ENCODE data around the gene OR10G3. TPM values are rescaled to one million over a fixed set of nuclear protein-coding genes. Genes with fewer than 3 reads are reported as not detected.

OR10G3 gene
- total and polyA plus RNA-seq, 2 of the 4 experiments (the other 2 are of a cell fraction) = not detected

DNA sequence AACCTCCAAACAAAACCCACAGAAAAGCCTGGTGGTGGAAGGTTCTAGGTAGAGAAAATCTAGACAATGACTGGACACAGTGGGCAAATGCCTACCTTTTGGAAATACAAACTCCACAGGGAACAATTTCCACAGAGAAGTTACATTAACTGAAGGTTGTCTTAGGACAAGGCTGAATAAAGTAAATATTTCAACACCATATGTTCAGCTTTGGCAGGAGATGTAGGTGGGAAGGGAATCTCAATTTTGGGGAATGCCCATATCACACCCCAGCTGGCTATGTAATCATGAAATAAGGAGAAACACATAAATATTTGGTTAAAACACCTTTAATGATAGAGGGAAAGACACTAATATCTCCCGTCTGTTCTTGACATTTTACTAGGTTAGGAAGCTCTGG, 59.1 kb downstream of the OR10G3 start:
- Histone ChIP-seq H4K91ac (ENCODE audit: insufficient read depth, low read depth, low read length) (no peak overlapping the region), H3K18ac (ENCODE audit: low read depth, low read length) (no peak overlapping the region), H3K4me2 (ENCODE audit: low read depth, low read length) (no peak overlapping the region), H3K9me3 (ENCODE audit: control insufficient read depth, insufficient read depth, low read length) (no peaks in the 10 kb centered on the region), H3K14ac (replicated peaks; ENCODE audit: low read depth, low read length) (no peak overlapping the region), H3K27ac (ENCODE audit: insufficient read depth, low read length) (no peak overlapping the region), H3K56ac (ENCODE audit: extremely low read depth, insufficient read depth, low read length) (no peak overlapping the region), H4K5ac (ENCODE audit: low read depth, low read length) (no peak overlapping the region), H3K27me3 (ENCODE audit: control insufficient read depth, insufficient read depth, low read length) (no peaks in the 10 kb centered on the region), H3K9ac (ENCODE audit: low read depth, low read length) (no peak overlapping the region), H3K4me3 (ENCODE audit: insufficient read depth, low read depth, low read length) (no peak overlapping the region), H2AK5ac (ENCODE audit: low read depth, low read length) (no peak overlapping the region), H2BK120ac (ENCODE audit: low read depth, low read length) (no peak overlapping the region), H2BK15ac (ENCODE audit: low read depth, low read length) (no peak overlapping the region), H4K8ac (ENCODE audit: low read depth in 2 of 2, low read length in 2 of 2) (no peak overlapping the region), H3K79me1 (ENCODE audit: low read depth in 1 of 2, low read length in 2 of 2) (peaks cover 0 to 19% of the 10 kb centered on the region in 2 experiments; a peak in 2 of 4 replicates), H3K9me1 (ENCODE audit: insufficient read depth, low read length) (peaks cover 4% of the 10 kb centered on the region), H2BK5ac (ENCODE audit: low read depth, low read length, poor library complexity, severe bottlenecking) (no peak overlapping the region), H2BK20ac (ENCODE audit: low read depth, low read length) (no peak overlapping the region), H4K20me1 (ENCODE audit: insufficient read depth, low read length) (no peaks in the 10 kb centered on the region; the same call in 1 of the 2 replicates), H3K4me1 (ENCODE audit: control insufficient read depth, insufficient read depth, low read length) (peaks cover 4% of the 10 kb centered on the region), H3K23ac (ENCODE audit: low read depth, low read length) (no peak overlapping the region), H3K36me3 (ENCODE audit: control insufficient read depth, insufficient read depth, low read length) (peaks cover 15% of the 10 kb centered on the region; the same call in 1 of the 2 replicates), H2AK9ac (replicated peaks; ENCODE audit: low read depth, low read length, poor library complexity) (no peak overlapping the region), H2AFZ (replicated peaks; ENCODE audit: low read length, poor library complexity) (no peak overlapping the region), H3K4ac (ENCODE audit: low read depth, low read length) (no peak overlapping the region)
- dilution Hi-C loops (cut with HindIII; ENCODE audit: low sequenced_read_pairs, unreplicated experiment) (no loop called here), intact Hi-C loops (cut with micrococcal nuclease) (no loop called here), in situ Hi-C loops (cut with MboI; ENCODE audit: low sequenced_read_pairs) (no loop called here)
- ChIA-PET CTCF (interaction anchor here (0.6 kb wide), 1 partner anchor 87 kb away, joined by 3 read pairs; no protein-coding TSS in a partner anchor), POLR2A (ENCODE audit: unreplicated experiment) (no interaction called here)
- no peak for TF ChIP-seq MAZ (IDR thresholded peaks at IDR 0.05; ENCODE audit: borderline replicate concordance, low read depth, low read length)
- TF ChIP-seq, protein P1, sequence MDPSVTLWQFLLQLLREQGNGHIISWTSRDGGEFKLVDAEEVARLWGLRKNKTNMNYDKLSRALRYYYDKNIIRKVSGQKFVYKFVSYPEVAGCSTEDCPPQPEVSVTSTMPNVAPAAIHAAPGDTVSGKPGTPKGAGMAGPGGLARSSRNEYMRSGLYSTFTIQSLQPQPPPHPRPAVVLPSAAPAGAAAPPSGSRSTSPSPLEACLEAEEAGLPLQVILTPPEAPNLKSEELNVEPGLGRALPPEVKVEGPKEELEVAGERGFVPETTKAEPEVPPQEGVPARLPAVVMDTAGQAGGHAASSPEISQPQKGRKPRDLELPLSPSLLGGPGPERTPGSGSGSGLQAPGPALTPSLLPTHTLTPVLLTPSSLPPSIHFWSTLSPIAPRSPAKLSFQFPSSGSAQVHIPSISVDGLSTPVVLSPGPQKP (IDR thresholded peaks at IDR 0.05; ENCODE audit: borderline replicate concordance, low read depth, low read length) = no peak
- no peak for TF ChIP-seq FOS (IDR thresholded peaks at IDR 0.05; ENCODE audit: low read depth, low read length)
- TF ChIP-seq SMC3 (IDR thresholded peaks at IDR 0.05; ENCODE audit: low read depth, low read length) = no peak
- TF ChIP-seq, protein P2, sequence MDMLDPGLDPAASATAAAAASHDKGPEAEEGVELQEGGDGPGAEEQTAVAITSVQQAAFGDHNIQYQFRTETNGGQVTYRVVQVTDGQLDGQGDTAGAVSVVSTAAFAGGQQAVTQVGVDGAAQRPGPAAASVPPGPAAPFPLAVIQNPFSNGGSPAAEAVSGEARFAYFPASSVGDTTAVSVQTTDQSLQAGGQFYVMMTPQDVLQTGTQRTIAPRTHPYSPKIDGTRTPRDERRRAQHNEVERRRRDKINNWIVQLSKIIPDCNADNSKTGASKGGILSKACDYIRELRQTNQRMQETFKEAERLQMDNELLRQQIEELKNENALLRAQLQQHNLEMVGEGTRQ (IDR thresholded peaks at IDR 0.05; ENCODE audit: low read depth, low read length) = no peak
- no peak for TF ChIP-seq BHLHE40 (IDR thresholded peaks at IDR 0.05; ENCODE audit: low read depth, low read length)
- TF ChIP-seq RFX5 (IDR thresholded peaks at IDR 0.05; ENCODE audit: low read depth, low read length) = no peak
- TF ChIP-seq RAD21 (IDR thresholded peaks at IDR 0.05; ENCODE audit: low read length) = no peak
- no peak for TF ChIP-seq POLR2A (IDR thresholded peaks at IDR 0.05; ENCODE audit: low read depth, low read length)
- TF ChIP-seq NFE2L2 (IDR thresholded peaks at IDR 0.05; ENCODE audit: low read depth, low read length) = no peak
- no peak for TF ChIP-seq MAFK (IDR thresholded peaks at IDR 0.05; ENCODE audit: low read depth, low read length)
- no peak for TF ChIP-seq CEBPB (IDR thresholded peaks at IDR 0.05; ENCODE audit: low read depth, low read length)
- TF ChIP-seq CHD1 (IDR thresholded peaks at IDR 0.05; ENCODE audit: low read depth, low read length) = no peak
- no peak for TF ChIP-seq MXI1 (IDR thresholded peaks at IDR 0.05; ENCODE audit: borderline replicate concordance, low read depth, low read length)
- no peak for TF ChIP-seq RCOR1 (IDR thresholded peaks at IDR 0.05; ENCODE audit: insufficient replicate concordance, low read length)
- TF ChIP-seq, protein P3, sequence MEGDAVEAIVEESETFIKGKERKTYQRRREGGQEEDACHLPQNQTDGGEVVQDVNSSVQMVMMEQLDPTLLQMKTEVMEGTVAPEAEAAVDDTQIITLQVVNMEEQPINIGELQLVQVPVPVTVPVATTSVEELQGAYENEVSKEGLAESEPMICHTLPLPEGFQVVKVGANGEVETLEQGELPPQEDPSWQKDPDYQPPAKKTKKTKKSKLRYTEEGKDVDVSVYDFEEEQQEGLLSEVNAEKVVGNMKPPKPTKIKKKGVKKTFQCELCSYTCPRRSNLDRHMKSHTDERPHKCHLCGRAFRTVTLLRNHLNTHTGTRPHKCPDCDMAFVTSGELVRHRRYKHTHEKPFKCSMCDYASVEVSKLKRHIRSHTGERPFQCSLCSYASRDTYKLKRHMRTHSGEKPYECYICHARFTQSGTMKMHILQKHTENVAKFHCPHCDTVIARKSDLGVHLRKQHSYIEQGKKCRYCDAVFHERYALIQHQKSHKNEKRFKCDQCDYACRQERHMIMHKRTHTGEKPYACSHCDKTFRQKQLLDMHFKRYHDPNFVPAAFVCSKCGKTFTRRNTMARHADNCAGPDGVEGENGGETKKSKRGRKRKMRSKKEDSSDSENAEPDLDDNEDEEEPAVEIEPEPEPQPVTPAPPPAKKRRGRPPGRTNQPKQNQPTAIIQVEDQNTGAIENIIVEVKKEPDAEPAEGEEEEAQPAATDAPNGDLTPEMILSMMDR (conservative IDR thresholded peaks at IDR 0.05; ENCODE audit: low read depth, low read length) = no peak
- ATAC-seq (ENCODE audit: low read depth) = no peak
- BruUV-seq (replicated peaks) = no TSS peak
- WGBS, 2 experiments (ENCODE audit: extremely low coverage in 2 of 2, insufficient read length in 1 of 2) = no CpG with 5 or more reads among the region's 1 CpG
- no peak for DNase-seq
